Inflammatory macrophage treated with lipopolysaccharide for 4 hours (primary cell): ENCODE data around the gene RHBG.
"Not testable (repeated sequence)": the region's sequence is repeated elsewhere in the genome, so short reads cannot be mapped to it uniquely, and the experiment has no call there.

Experiments used
- DNase-seq: peaks from one replicate; pipeline ENCODE4 v3.0.0-alpha.2; 2020

Gene RHBG

GRCh38 chr1:156365754-156366153, 3.3 kb upstream of the RHBG start:
- no peak for DNase-seq

GRCh38 chr1:156366378-156367166, 2.4 kb upstream of the RHBG start:
- DNase-seq: no peak

DNA sequence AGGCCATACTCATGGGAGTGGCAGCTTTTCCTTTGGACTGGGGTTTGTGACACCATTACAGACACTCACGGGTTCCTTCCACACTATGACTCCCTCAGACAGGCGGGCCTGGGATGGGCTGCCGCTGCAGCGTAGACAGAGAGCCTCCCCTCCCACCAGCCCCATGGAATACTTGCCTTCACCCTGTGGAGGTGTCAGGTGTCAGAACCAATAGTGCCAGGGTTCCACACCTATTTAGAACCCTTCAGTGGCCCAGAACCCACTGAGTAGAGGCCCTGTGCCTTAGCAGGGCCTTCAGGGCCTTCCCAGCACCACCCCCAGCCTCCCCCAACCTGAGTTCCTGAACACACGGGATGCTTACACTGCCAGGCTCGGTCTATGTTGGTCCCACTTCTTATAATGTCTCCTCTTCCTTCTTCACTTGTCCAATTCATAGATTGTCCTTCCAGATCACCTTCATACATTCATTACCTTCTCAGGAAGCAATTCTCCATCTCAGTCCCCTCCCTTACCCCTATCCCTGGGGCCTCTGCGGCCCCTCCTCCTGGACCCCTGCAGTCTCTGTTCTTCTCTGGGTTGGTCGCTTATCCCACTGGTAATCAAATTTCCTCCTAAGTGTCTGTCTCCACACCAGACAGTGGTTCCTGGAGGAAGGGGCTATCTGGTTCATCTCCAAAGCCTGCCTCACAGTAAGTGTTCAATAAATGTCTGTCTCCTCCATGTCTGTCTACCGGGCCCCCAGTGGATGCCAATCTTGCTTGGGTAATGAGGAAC, 1.4 kb upstream of the RHBG start:
- DNase-seq: no peak

GRCh38 chr1:156368157-156368658, 803 bp upstream of the RHBG start:
- no peak for DNase-seq

- DNase-seq: not testable (repeated sequence)
Measured at GRCh38 chr1:156369685-156370286, 775 bp downstream of the RHBG start.

DNA sequence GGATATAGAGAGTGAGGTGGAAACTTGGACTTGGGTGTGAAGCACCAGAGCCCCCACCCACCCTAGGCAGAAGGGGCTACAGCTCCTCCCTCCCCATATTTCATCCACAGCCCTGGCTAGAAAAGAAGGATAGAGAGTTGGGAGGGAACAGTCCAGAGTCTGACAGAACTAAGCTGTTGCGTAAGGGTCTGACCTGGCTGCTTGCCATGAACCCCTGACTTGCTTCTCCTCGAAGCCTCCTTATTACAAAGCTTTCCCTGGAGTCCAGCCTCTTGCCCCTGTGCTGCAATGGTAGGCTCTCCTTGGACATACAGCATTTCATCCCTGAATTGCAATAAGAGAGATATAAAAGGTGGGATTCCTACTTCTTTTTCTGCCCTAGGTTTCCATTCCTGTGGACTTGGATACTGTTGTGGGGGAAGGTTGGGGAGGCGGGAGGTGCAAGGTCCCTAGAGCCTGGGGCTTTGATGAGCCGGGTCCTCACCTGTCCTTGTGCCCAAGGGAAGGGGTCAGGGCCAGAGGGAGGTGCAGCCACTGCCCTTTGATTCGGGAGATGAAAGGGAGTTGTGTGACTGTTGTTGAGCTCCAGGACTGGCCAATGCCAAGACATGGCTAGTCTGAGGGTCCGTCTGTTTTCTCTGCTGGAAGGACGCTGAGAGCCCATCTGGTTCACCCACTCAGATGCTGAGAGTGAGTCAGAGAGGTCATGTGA, 2.7 kb downstream of the RHBG start:
- peak; percentile 80 for DNase-seq

DNA sequence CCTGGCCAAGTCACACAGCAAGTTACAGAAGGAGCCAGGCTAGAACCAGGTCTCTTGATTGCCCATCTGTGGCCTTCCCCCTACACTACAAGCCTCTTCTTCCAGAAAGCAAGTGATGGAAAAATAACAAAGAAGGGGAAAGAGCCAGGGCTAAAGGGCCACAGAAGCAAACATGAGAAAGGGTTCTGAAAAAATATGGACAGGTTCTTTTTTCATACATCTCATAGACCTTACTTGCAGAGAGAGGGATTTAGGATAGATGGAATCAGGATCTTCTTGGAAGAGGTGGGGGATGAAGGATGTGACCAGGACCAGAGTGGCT, 3.2 kb downstream of the RHBG start:
- no peak for DNase-seq

- no peak for DNase-seq
Measured at GRCh38 chr1:156372876-156373275, 3.9 kb downstream of the RHBG start.

DNA sequence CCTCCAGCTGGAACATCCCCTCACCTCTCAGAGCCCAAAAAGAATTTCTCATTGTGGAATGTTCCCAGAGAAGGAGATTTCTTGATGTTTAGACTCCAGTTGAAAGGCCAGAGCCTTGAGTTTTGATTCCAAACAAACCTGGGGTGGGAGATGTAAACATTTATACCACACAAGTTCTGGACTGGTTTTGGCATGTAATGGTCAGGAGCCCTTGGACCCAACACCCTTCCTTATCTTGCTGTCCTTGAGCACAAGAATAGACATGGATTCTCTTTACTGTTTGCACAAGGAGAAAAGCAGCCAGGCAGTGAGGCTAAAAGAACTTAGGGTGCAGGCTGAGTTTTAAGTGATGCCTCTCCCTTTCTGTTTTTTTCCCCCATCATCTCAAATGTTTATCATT, 4.5 kb downstream of the RHBG start:
- no peak for DNase-seq

GRCh38 chr1:156376146-156376545, 7.1 kb downstream of the RHBG start:
- DNase-seq: peak; percentile 93

GRCh38 chr1:156376958-156377919, 8.2 kb downstream of the RHBG start:
- DNase-seq: no peak

DNA sequence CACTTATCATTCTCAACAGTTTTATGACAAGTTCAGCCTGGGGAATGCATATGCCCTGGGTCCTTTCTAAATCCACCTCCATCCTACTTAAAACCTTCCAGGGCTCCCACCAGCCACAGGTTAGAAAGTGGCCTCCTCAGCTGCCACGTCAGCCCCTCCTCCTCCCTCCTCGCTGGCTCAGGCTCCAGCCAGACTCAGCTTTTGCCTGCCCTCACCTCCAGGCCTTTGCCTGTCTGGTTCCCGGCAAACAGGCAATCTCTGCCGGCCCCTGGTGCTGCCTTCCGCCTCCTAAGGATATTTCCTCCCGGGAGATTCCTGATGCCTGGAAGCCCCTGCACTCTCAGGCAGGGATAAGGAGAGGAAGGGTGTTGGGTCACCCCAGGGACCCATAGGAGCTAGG, 9.5 kb downstream of the RHBG start:
- no peak for DNase-seq

DNA sequence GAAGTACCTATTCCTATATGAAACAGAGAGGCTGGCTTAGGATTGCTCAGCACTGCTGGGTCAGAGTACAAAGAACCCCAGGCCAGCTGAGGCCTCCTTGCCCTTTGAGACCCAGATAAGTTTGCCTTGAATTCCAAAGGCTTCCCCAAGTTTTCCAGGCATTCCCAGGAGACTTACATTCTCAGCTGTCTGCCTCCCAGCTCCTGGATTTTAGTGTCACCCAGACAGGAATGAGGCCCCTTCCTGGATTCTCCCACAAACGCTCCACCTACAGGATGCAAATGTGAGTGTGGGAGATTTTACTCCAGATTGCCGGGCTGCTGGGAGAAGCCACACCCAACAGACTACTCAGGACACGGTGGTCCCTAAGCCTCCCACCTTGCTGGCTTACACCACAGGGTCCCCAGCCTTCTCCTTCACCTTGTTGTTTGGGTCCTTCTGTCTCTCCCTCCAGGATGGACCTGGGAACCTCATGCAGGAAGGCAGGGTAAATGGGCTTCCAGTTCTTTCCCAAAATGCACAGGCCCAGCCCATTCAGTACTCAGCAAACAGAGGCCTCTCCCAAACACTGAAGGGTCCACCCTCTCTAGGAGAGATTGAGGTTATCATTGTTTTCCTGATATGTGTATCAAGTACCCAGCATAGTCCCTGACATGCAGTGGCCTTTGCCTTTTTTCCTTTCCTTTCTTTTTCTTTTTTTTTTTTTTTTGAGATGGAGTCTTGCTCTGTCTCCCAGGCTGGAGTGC, 10.6 kb downstream of the RHBG start:
- DNase-seq: no peak

- DNase-seq: no peak
Measured at GRCh38 chr1:156382561-156382960, 13.6 kb downstream of the RHBG start.

DNA sequence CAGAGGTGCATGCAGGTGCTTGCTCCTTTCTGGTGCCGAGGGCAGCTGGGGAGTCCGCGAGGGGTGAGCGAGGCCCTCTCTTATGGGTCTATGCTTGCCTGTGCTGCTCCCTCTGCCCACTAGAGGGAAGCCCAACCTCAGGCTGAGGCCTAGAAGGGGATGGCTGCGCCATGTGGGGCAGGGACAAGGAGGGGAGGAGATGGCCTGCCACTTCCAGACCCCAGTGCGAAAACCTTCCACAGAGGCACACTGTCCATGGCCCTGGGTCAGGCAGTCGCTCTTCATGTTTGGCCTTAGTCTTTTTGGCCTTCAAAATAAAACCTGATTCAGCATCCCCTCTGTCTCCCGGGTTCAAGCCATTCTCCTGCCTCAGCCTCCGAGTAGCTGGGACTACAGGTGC, 14.0 kb downstream of the RHBG start:
- peak; percentile 63 for DNase-seq

GRCh38 chr1:156384007-156384406, 15.0 kb downstream of the RHBG start:
- peak; percentile 82 for DNase-seq

DNA sequence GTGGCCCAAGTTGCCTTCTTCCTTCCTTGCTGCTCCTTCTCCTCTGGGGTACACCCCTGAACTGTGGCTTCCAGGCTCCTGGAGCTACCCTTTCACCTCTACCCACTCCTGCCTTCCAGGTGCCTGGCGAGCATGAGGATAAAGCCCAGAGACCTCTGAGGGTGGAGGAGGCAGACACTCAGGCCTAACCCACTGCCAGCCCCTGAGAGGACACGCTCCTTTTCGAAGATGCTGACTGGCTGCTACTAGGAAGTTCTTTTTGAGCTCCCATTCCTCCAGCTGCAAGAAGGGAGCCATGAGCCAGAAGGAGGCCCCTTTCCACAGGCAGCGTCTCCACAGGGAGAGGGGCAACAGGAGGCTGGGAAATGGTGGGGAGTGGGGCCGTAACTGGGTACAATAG, 15.6 kb downstream of the RHBG start:
- no peak for DNase-seq

GRCh38 chr1:156385534-156386031, 16.6 kb downstream of the RHBG start:
- DNase-seq: peak; percentile 60

- no peak for DNase-seq
Measured at GRCh38 chr1:156386134-156386901, 17.3 kb downstream of the RHBG start.
